Measurements from ENCODE around the gene CTNNBL1. TPM values are rescaled to one million over a fixed set of nuclear protein-coding genes. Genes with fewer than 3 reads are reported as not detected.

CTNNBL1 gene
- total and polyA plus RNA-seq, 2 donors (not counting 3 experiments of a cell fraction or from before 2014, with no cell fraction given) = 20.8 to 60.2 TPM

DNA sequence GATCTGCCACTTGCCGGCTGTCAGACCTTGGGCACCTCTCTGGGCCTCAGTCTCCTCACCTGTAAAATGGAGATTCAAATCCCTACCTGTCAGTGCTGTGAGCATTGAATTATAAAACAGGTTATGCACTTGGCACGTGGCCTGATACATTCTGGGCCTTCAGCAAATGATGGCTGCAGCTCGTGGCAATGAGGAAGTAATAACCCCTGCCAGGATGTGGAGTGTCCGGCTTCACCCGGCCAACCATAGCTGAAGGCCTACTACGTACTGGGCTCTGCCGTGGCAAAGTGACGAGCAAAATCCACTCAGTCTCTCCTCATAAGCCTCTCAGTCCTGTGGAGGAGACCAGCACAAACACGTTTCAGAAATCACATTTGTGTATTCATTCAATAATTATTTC is 198.2 kb downstream of the CTNNBL1 start:
- no peaks in the 10 kb centered on the region for H3K9me1 ChIP-seq (replicated peaks; ENCODE audit: control insufficient read depth, extremely low read depth, insufficient read depth, low read length)
- H2AFZ ChIP-seq (ENCODE audit: low read depth, low read length) = no peak overlapping the region
- ChIA-PET CTCF (interaction anchor here (1.8 kb wide), 1 partner anchor 9 kb away, joined by 5 read pairs; no protein-coding TSS in a partner anchor), POLR2A (no interaction called here)
- H3K27me3 ChIP-seq (ENCODE audit: control insufficient read depth in 2 of 2, insufficient read depth in 2 of 2, low read length in 2 of 2) = no peaks in the 10 kb centered on the region
- no peak overlapping the region for H3K4me2 ChIP-seq (ENCODE audit: insufficient read depth, low read length)
- H3K9ac ChIP-seq (replicated peaks; ENCODE audit: extremely low read depth, insufficient read depth, low read length) = no peak overlapping the region
- BruUV-seq (replicated peaks) = no TSS peak
- no peaks in the 10 kb centered on the region for H4K20me1 ChIP-seq (replicated peaks; ENCODE audit: control insufficient read depth, extremely low read depth, insufficient read depth, low read length)
- H3K79me2 ChIP-seq (ENCODE audit: control insufficient read depth, insufficient read depth, low read length) = no peaks in the 10 kb centered on the region
- intact Hi-C loops (cut with micrococcal nuclease) = no loop called here
- no peaks in the 10 kb centered on the region for H3K9me3 ChIP-seq (replicated peaks; ENCODE audit: control insufficient read depth, insufficient read depth, low read length)
- H3K36me3 ChIP-seq (ENCODE audit: control insufficient read depth in 2 of 2, extremely low read depth in 1 of 2, insufficient read depth in 2 of 2, low read length in 2 of 2) = no peaks in the 10 kb centered on the region
- TF ChIP-seq MYC (IDR thresholded peaks at IDR 0.05; ENCODE audit: low read depth, low read length) (no peak), EZH2 (IDR thresholded peaks at IDR 0.05; ENCODE audit: borderline replicate concordance, low read depth, low read length, severe bottlenecking) (no peak), POLR2A (IDR thresholded peaks at IDR 0.05; ENCODE audit: low read depth, low read length) (no peak), GATA2 (IDR thresholded peaks at IDR 0.05; ENCODE audit: insufficient read depth, insufficient read length, low read depth, low read length) (no peak), CTCF (IDR thresholded peaks at IDR 0.05; ENCODE audit: extremely low read depth in 1 of 2, insufficient read depth in 1 of 2, low read depth in 1 of 2, low read length in 2 of 2) (no peak), POLR2AphosphoS5 (IDR thresholded peaks at IDR 0.05; ENCODE audit: insufficient read depth, low read depth, low read length) (no peak), FOS (IDR thresholded peaks at IDR 0.05; ENCODE audit: borderline replicate concordance, insufficient read depth, low read length) (no peak), JUN (IDR thresholded peaks at IDR 0.05; ENCODE audit: borderline replicate concordance, insufficient read depth, insufficient read length, low read depth) (no peak)
- TF ChIP-seq, protein P1, sequence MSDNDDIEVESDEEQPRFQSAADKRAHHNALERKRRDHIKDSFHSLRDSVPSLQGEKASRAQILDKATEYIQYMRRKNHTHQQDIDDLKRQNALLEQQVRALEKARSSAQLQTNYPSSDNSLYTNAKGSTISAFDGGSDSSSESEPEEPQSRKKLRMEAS (IDR thresholded peaks at IDR 0.05; ENCODE audit: insufficient read depth, insufficient read length) = no peak
- no peak for DNase-seq (ENCODE audit: low read depth, low spot score)
- FAIRE-seq = no peak
- H3K4me1 ChIP-seq (ENCODE audit: control insufficient read depth, extremely low read depth, insufficient read depth, low read length) = no peaks in the 10 kb centered on the region
- dilution Hi-C loops (cut with MboI; ENCODE audit: extremely low pct_ligation_motif_present, low sequenced_read_pairs) = no loop called here
- no peak overlapping the region for H3K4me3 ChIP-seq (replicated peaks in 1 of 3; ENCODE audit: insufficient read depth in 1 of 3, low read depth in 1 of 3, low read length in 3 of 3)
- no peak overlapping the region for H3K27ac ChIP-seq (ENCODE audit: insufficient read depth, low read depth, low read length)
